ENCODE results near the gene SLC30A4. TPM values are rescaled to one million over a fixed set of nuclear protein-coding genes. Genes with fewer than 3 reads are reported as not detected.
A peak's percentile ranks its signal among the peaks of the same experiment; 100 is the strongest.
"Not testable (repeated sequence)": the region's sequence is repeated elsewhere in the genome, so short reads cannot be mapped to it uniquely, and the experiment has no call there.

The SLC30A4 gene
- 4.6 and 7.7 TPM in 2 replicates for total RNA-seq

- peak in 1 of 2 donors; percentile 66 for DNase-seq (ENCODE audit: low read depth in 2 of 2)
Measured at GRCh38 chr15:45522328-45523165, at the start of gene SLC30A4. Gene SLC30A4, minus strand, starts transcription at chr15:45522755. Its CDS starts 401 bp downstream, at chr15:45522354.

- DNase-seq (ENCODE audit: low read depth in 2 of 2): no peak
Measured at GRCh38 chr15:45555934-45556608, 33.5 kb upstream of the SLC30A4 start.

GRCh38 chr15:45551676-45552075, 29.1 kb upstream of the SLC30A4 start:
- no peak for DNase-seq (ENCODE audit: low read depth in 2 of 2)

- no peak for DNase-seq (ENCODE audit: low read depth in 2 of 2)
Measured at GRCh38 chr15:45550436-45550835, 27.9 kb upstream of the SLC30A4 start.

GRCh38 chr15:45549541-45550220, 27.1 kb upstream of the SLC30A4 start:
- no peak for DNase-seq (ENCODE audit: low read depth in 2 of 2)

GRCh38 chr15:45548753-45549520, 26.4 kb upstream of the SLC30A4 start:
- DNase-seq (ENCODE audit: low read depth in 2 of 2): no peak

GRCh38 chr15:45546789-45547188, 24.2 kb upstream of the SLC30A4 start:
- DNase-seq (ENCODE audit: low read depth in 2 of 2): no peak

- DNase-seq (ENCODE audit: low read depth in 2 of 2): no peak
Measured at GRCh38 chr15:45544266-45545023, 21.9 kb upstream of the SLC30A4 start.

GRCh38 chr15:45543051-45543450, 20.5 kb upstream of the SLC30A4 start:
- DNase-seq (ENCODE audit: low read depth in 2 of 2): no peak

GRCh38 chr15:45540531-45540930, 18.0 kb upstream of the SLC30A4 start:
- no peak for DNase-seq (ENCODE audit: low read depth in 2 of 2)

- no peak for DNase-seq (ENCODE audit: low read depth in 2 of 2)
Measured at GRCh38 chr15:45539680-45540079, 17.1 kb upstream of the SLC30A4 start.

GRCh38 chr15:45536934-45537333, 14.4 kb upstream of the SLC30A4 start:
- no peak for DNase-seq (ENCODE audit: low read depth in 2 of 2)

- no peak for DNase-seq (ENCODE audit: low read depth in 2 of 2)
Measured at GRCh38 chr15:45535486-45536042, 13.0 kb upstream of the SLC30A4 start.

- no peak for DNase-seq (ENCODE audit: low read depth in 2 of 2)
Measured at GRCh38 chr15:45534821-45535220, 12.3 kb upstream of the SLC30A4 start.

GRCh38 chr15:45532892-45533291, 10.3 kb upstream of the SLC30A4 start:
- not testable (repeated sequence) for DNase-seq (ENCODE audit: low read depth in 2 of 2)

- DNase-seq (ENCODE audit: low read depth in 2 of 2): no peak
Measured at GRCh38 chr15:45529613-45530012, 7.1 kb upstream of the SLC30A4 start.

GRCh38 chr15:45527086-45527485, 4.5 kb upstream of the SLC30A4 start:
- DNase-seq (ENCODE audit: low read depth in 2 of 2): no peak

GRCh38 chr15:45523166-45523460, 558 bp upstream of the SLC30A4 start:
- DNase-seq (ENCODE audit: low read depth in 2 of 2): no peak

- peak in 1 of 2 donors; percentile 10 for DNase-seq (ENCODE audit: low read depth in 2 of 2)
Measured at GRCh38 chr15:45521596-45522327, 793 bp downstream of the SLC30A4 start.

GRCh38 chr15:45510758-45511280, 11.7 kb downstream of the SLC30A4 start:
- no peak for DNase-seq (ENCODE audit: low read depth in 2 of 2)
